ENCODE measurements around the gene PMPCA. TPM values are rescaled to one million over a fixed set of nuclear protein-coding genes. Genes with fewer than 3 reads are reported as not detected.

PMPCA gene
- total RNA-seq, 1 experiment from 2014 or later = 54.9 TPM

DNA sequence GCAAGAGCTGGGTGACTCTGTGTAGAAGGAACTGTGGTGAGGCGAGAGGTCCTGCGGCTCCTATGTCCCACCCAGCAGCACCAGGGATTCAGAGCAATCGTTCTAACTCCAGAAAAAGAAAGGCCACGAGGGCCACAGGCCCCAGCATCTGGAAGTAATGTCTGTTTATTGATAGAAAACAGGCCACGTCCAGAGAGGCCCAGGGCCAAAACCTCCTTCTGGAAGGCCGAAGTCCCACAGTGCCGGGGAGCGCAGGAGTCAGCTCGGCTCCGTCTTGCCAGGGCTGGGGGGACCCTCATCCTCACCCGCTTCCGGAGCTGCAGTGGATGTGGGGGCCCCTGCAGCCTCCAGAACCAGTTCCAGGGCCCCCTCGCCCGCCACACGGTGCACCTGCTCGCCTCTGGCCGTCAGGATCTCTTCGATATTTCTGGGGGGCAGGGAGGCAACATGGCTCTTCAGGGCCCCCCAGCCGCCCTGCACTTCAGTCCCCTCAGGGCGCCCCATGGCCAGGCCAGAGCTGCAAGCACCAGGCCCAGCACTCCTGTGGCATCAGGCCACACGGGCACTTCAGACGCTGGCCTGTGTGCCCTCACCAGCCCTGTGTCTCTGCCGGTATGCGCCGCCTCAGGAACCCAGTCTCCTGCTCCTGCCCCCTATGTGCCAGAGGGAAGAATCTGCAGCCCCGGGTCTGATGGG lies 48.6 kb upstream of the PMPCA start:
- CTCF ChIA-PET = no interaction called here
- H2AFZ ChIP-seq (ENCODE audit: low read length) = no peak overlapping the region
- no peak overlapping the region for H3K27ac ChIP-seq (ENCODE audit: low read length)
- no peaks in the 10 kb centered on the region for H3K27me3 ChIP-seq (ENCODE audit: low read length)
- ATAC-seq = no peak
- H3K36me3 ChIP-seq (ENCODE audit: low read depth, low read length) = no peaks in the 10 kb centered on the region
- peaks cover 9% of the 10 kb centered on the region; the same call in 1 of the 2 replicates for H3K4me1 ChIP-seq (ENCODE audit: insufficient read depth, low read length)
- POLR2A ChIA-PET (ENCODE audit: unreplicated experiment) = no interaction called here
- no peak overlapping the region for H3K9ac ChIP-seq (ENCODE audit: low read length)
- BruUV-seq (replicated peaks) = no TSS peak
- DNase-seq = no peak
- H3K9me3 ChIP-seq (ENCODE audit: low read length) = no peaks in the 10 kb centered on the region
- TF ChIP-seq CTCF (conservative IDR thresholded peaks at IDR 0.05; ENCODE audit: low read depth, low read length) = no peak
- TF ChIP-seq EZH2 (IDR thresholded peaks at IDR 0.05; ENCODE audit: low read length, unreplicated experiment) = no peak
- TF ChIP-seq EZH2phosphoT487 (IDR thresholded peaks at IDR 0.05; ENCODE audit: borderline replicate concordance, low read length) = no peak
- H3K4me3 ChIP-seq (ENCODE audit: low read length) = no peak overlapping the region
- H3K79me2 ChIP-seq (ENCODE audit: low read length) = no peaks in the 10 kb centered on the region
- H3K4me2 ChIP-seq (ENCODE audit: low read length) = no peak overlapping the region
- intact Hi-C loops (cut with micrococcal nuclease) = loop anchor here (2.0 kb wide), 1 partner anchor 17 kb away; no protein-coding TSS in a partner anchor
- no peaks in the 10 kb centered on the region for H3K9me2 ChIP-seq (replicated peaks; ENCODE audit: low read length)
- H4K20me1 ChIP-seq (ENCODE audit: low read length) = no peaks in the 10 kb centered on the region
- no peaks in the 10 kb centered on the region for H3F3A ChIP-seq (ENCODE audit: low read length, unreplicated experiment)

- Histone ChIP-seq H3K4me3 (ENCODE audit: low read length) (no peak overlapping the region; the same call in 1 of the 2 replicates), H2AFZ (ENCODE audit: low read length) (no peak overlapping the region), H3K9ac (ENCODE audit: low read length) (no peak overlapping the region), H3K4me2 (ENCODE audit: low read length) (peak overlapping the region; percentile 80), H3K9me2 (replicated peaks; ENCODE audit: low read length) (no peaks in the 10 kb centered on the region), H3K27ac (ENCODE audit: low read length) (no peak overlapping the region), H3K9me3 (ENCODE audit: low read length) (no peaks in the 10 kb centered on the region), H3K27me3 (ENCODE audit: low read length) (no peaks in the 10 kb centered on the region), H3K36me3 (ENCODE audit: low read depth, low read length) (no peaks in the 10 kb centered on the region), H3K79me2 (ENCODE audit: low read length) (no peaks in the 10 kb centered on the region), H3F3A (ENCODE audit: low read length, unreplicated experiment) (no peaks in the 10 kb centered on the region), H3K4me1 (ENCODE audit: insufficient read depth, low read length) (peaks cover 9% of the 10 kb centered on the region; the same call in 1 of the 2 replicates), H4K20me1 (ENCODE audit: low read length) (no peaks in the 10 kb centered on the region)
- TF ChIP-seq CTCF (conservative IDR thresholded peaks at IDR 0.05; ENCODE audit: low read depth, low read length) (no peak), EZH2phosphoT487 (IDR thresholded peaks at IDR 0.05; ENCODE audit: borderline replicate concordance, low read length) (no peak), EZH2 (IDR thresholded peaks at IDR 0.05; ENCODE audit: low read length, unreplicated experiment) (no peak)
- ATAC-seq = no peak
- no peak for DNase-seq
- BruUV-seq (replicated peaks) = no TSS peak
- CTCF ChIA-PET = interaction anchor here (1.0 kb wide), 1 partner anchor 16 kb away, joined by 13 read pairs; no protein-coding TSS in a partner anchor
- intact Hi-C loops (cut with micrococcal nuclease) = loop anchor here (2.0 kb wide), 1 partner anchor 18 kb away; no protein-coding TSS in a partner anchor
- POLR2A ChIA-PET (ENCODE audit: unreplicated experiment) = interaction anchor here (0.6 to 0.9 kb wide), 7 partner anchors 8 to 401 kb away, joined by 3 to 7 read pairs (median 5); no protein-coding TSS in a partner anchor
Observed at GRCh38 chr9:136362450-136362784, 48.0 kb upstream of the PMPCA start.
